CD14-positive monocyte (primary cell): ENCODE measurements around the gene FKRP. TPM values are rescaled to one million over a fixed set of nuclear protein-coding genes. Genes with fewer than 3 reads are reported as not detected.
A peak's percentile ranks its signal among the peaks of the same experiment; 100 is the strongest.

Source experiments
- DNase-seq, 3 donors: peaks; one replicate each; pipeline ENCODE4 v3.0.0-alpha.2; 2011 to 2022
- H2AFZ ChIP-seq: 2 replicates; pipeline ENCODE4 v1.6.0; 2012; ENCODE audit warnings: mild to moderate bottlenecking, low read depth, low read length, inconsistent platforms; ENCODE audit not compliant: insufficient read depth, poor library complexity, severe bottlenecking
- H3K27ac ChIP-seq, 2 donors: 1 replicate in 1 of 2; 2 replicates in 1 of 2; pipeline ENCODE4 v1.5.1; 2012 to 2013; ENCODE audit warnings: low read length in 2 of 2, control low read depth in 1 of 2, inconsistent platforms in 1 of 2, low read depth in 1 of 2, mild to moderate bottlenecking in 1 of 2
- H3K27me3 ChIP-seq, 2 donors: one replicate each; pipeline versions ENCODE4 v1.6.0 to v1.6.1; 2011 to 2013; ENCODE audit warnings: low read length in 2 of 2; ENCODE audit not compliant: control insufficient read depth in 2 of 2, insufficient read depth in 2 of 2
- H3K36me3 ChIP-seq, 2 donors: replicated peaks in 1 of 2; 1 replicate in 1 of 2; 2 replicates in 1 of 2; pipeline versions ENCODE4 v1.5.1 to v1.6.1; 2012 to 2013; ENCODE audit warnings: low read length in 2 of 2, control low read depth in 1 of 2, inconsistent platforms in 1 of 2, mild to moderate bottlenecking in 1 of 2; ENCODE audit not compliant: insufficient read depth in 2 of 2, control insufficient read depth in 1 of 2
- H3K4me1 ChIP-seq, 2 donors: 1 replicate in 1 of 2; 2 replicates in 1 of 2; pipeline versions ENCODE4 v1.5.1 to v1.6.1; 2012 to 2013; ENCODE audit warnings: low read length in 2 of 2, control low read depth in 1 of 2, inconsistent platforms in 1 of 2, mild to moderate bottlenecking in 1 of 2, moderate library complexity in 1 of 2; ENCODE audit not compliant: insufficient read depth in 2 of 2, control insufficient read depth in 1 of 2
- H3K4me2 ChIP-seq: replicated peaks from 2 replicates; pipeline ENCODE3; 2012; ENCODE audit warnings: low read length, moderate library complexity, mild to moderate bottlenecking; ENCODE audit not compliant: poor library complexity, severe bottlenecking; ENCODE audit errors: extremely low read depth
- H3K4me3 ChIP-seq, 3 experiments: fragments of 200-600 bp in 1 of 3; sonication (generic) in 1 of 3; replicated peaks in 1 of 3; 1 replicate in 2 of 3; 2 replicates in 1 of 3; pipeline ENCODE4 v1.5.1; 2011 to 2013; ENCODE audit warnings: low read length in 3 of 3, mild to moderate bottlenecking in 3 of 3, control low read depth in 2 of 3, low read depth in 2 of 3, inconsistent platforms in 1 of 3, moderate library complexity in 1 of 3
- H3K79me2 ChIP-seq: 2 replicates; pipeline ENCODE4 v1.6.0; 2012; ENCODE audit warnings: mild to moderate bottlenecking, control low read depth, inconsistent platforms, low read length, moderate library complexity; ENCODE audit not compliant: insufficient read depth
- H3K9ac ChIP-seq: 2 replicates; pipeline ENCODE4 v1.6.0; 2017; ENCODE audit warnings: low read length, mild to moderate bottlenecking; ENCODE audit not compliant: insufficient read depth, poor library complexity, severe bottlenecking
- H3K9me3 ChIP-seq, 2 donors: replicated peaks in 1 of 2; 1 replicate in 1 of 2; 2 replicates in 1 of 2; pipeline versions ENCODE4 v1.5.1 to v1.6.1; 2012 to 2013; ENCODE audit warnings: low read length in 2 of 2, control low read depth in 1 of 2; ENCODE audit not compliant: control insufficient read depth in 1 of 2, insufficient read depth in 1 of 2
- H4K20me1 ChIP-seq: 2 replicates; pipeline ENCODE4 v1.6.0; 2012; ENCODE audit warnings: mild to moderate bottlenecking, low read length, control low read depth, moderate library complexity; ENCODE audit not compliant: insufficient read depth
- H3K27ac Mint-ChIP-seq, 7 donors: one replicate each; pipeline ENCODE4 v1.8.0; 2020; ENCODE audit warnings: mild to moderate bottlenecking in 7 of 7, mixed read lengths in 7 of 7, moderate library complexity in 6 of 7, inconsistent platforms in 2 of 7
- H3K27me3 Mint-ChIP-seq, 3 donors: one replicate each; pipeline ENCODE4 v1.8.0; 2021 to 2022; ENCODE audit warnings: low read depth in 3 of 3, mild to moderate bottlenecking in 3 of 3, mixed read lengths in 3 of 3, moderate library complexity in 3 of 3, inconsistent platforms in 1 of 3
- H3K36me3 Mint-ChIP-seq, 2 donors: one replicate each; pipeline ENCODE4 v1.8.0; 2020; ENCODE audit warnings: mixed read lengths in 2 of 2, inconsistent platforms in 1 of 2, mild to moderate bottlenecking in 1 of 2
- H3K4me1 Mint-ChIP-seq: one replicate; pipeline ENCODE4 v1.8.0; 2020; ENCODE audit warnings: mild to moderate bottlenecking, mixed read lengths
- H3K4me3 Mint-ChIP-seq, 2 donors: one replicate each; pipeline ENCODE4 v1.8.0; 2020; ENCODE audit warnings: mild to moderate bottlenecking in 2 of 2, mixed read lengths in 2 of 2, moderate library complexity in 1 of 2
- H3K9me3 Mint-ChIP-seq, 7 donors: one replicate each; pipeline ENCODE4 v1.8.0; 2020 to 2022; ENCODE audit warnings: mixed read lengths in 7 of 7, mild to moderate bottlenecking in 6 of 7, moderate library complexity in 6 of 7, inconsistent platforms in 2 of 7
- WGBS: methylation state at CpG from one replicate; pipeline ENCODE4 v1.1.5; 2013; ENCODE audit warnings: missing lambda C conversion rate; ENCODE audit not compliant: insufficient coverage; 5-methylcytosine and 5-hydroxymethylcytosine counted together
- intact Hi-C, 2 donors: fragments of 100-400 bp; cut with micrococcal nuclease; formaldehyde crosslinking; loops; one replicate each; pipeline versions ENCODE4 v1.15.0 to v1.15.1; 2023
- polyA plus RNA-seq, 3 donors: library from polyadenylated mRNA; depleted of rRNA in 1 of 3; unstranded in 2 of 3; stranded (reverse) in 1 of 3; fragments of 300-500 nt in 2 of 3; fragments of >200 nt in 1 of 3; fragmentation: Illumina TruSeq in 2 of 3; gene quantifications; 1 replicate in 2 of 3; 2 replicates in 1 of 3; pipeline ENCODE4 v1.2.3, GENCODE V29; 2012 to 2021
- TF ChIP-seq, protein P1 (sequence below): fragments of 200-600 bp; IDR thresholded peaks from one replicate; pipeline ENCODE4 v1.8.0; 2022; ENCODE audit warnings: antibody characterized with exemption, mild to moderate bottlenecking

FKRP gene
- polyA plus RNA-seq, 3 donors = 2.1 to 21.5 (median 2.7) TPM

GRCh38 chr19:46697204-46697960 is 48.5 kb upstream of the FKRP start:
- peak overlapping the region in 2 of 7 donors; percentile 10 to 24 for H3K27ac Mint-ChIP-seq
- H3K36me3 Mint-ChIP-seq = peaks cover 84 to 98% of the 10 kb centered on the region in 2 donors
- TF ChIP-seq, protein P1, sequence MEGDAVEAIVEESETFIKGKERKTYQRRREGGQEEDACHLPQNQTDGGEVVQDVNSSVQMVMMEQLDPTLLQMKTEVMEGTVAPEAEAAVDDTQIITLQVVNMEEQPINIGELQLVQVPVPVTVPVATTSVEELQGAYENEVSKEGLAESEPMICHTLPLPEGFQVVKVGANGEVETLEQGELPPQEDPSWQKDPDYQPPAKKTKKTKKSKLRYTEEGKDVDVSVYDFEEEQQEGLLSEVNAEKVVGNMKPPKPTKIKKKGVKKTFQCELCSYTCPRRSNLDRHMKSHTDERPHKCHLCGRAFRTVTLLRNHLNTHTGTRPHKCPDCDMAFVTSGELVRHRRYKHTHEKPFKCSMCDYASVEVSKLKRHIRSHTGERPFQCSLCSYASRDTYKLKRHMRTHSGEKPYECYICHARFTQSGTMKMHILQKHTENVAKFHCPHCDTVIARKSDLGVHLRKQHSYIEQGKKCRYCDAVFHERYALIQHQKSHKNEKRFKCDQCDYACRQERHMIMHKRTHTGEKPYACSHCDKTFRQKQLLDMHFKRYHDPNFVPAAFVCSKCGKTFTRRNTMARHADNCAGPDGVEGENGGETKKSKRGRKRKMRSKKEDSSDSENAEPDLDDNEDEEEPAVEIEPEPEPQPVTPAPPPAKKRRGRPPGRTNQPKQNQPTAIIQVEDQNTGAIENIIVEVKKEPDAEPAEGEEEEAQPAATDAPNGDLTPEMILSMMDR = no peak
- no peak overlapping the region for H3K4me2 ChIP-seq
- peaks cover 0 to 2% of the 10 kb centered on the region in 2 donors for H3K4me1 ChIP-seq
- H3K27me3 Mint-ChIP-seq = no peaks in the 10 kb centered on the region
- no peak overlapping the region for H3K4me3 Mint-ChIP-seq
- no peaks in the 10 kb centered on the region for H3K79me2 ChIP-seq
- no peak overlapping the region for H3K4me3 ChIP-seq
- WGBS = 84% methylated on average over 24 of the region's 39 CpGs
- H4K20me1 ChIP-seq = peaks cover 7% of the 10 kb centered on the region
- H3K27me3 ChIP-seq = no peaks in the 10 kb centered on the region
- peaks cover 3% of the 10 kb centered on the region for H3K4me1 Mint-ChIP-seq
- H3K9ac ChIP-seq = no peak overlapping the region
- peaks cover 86 to 99% of the 10 kb centered on the region in 2 donors for H3K36me3 ChIP-seq
- H3K9me3 Mint-ChIP-seq = peaks cover 0 to 7% (median 0%) of the 10 kb centered on the region in 7 donors
- intact Hi-C loops = no loop called here
- no peaks in the 10 kb centered on the region for H3K9me3 ChIP-seq
- no peak overlapping the region for H2AFZ ChIP-seq
- H3K27ac ChIP-seq = no peak overlapping the region
- peak; percentile 40 to 63 (median 51) for DNase-seq

GRCh38 chr19:46698395-46699321 is 47.2 kb upstream of the FKRP start:
- no peak overlapping the region for H3K4me2 ChIP-seq
- H2AFZ ChIP-seq = no peak overlapping the region
- H3K9ac ChIP-seq = no peak overlapping the region
- Mint-ChIP-seq H3K4me1 (peaks cover 3% of the 10 kb centered on the region), H3K27me3 (no peaks in the 10 kb centered on the region), H3K36me3 (peaks cover 81 to 97% of the 10 kb centered on the region in 2 donors), H3K9me3 (peaks cover 0 to 7% (median 0%) of the 10 kb centered on the region in 7 donors), H3K27ac (peak overlapping the region in 1 of 7 donors; percentile 46), H3K4me3 (no peak overlapping the region)
- H3K36me3 ChIP-seq = peaks cover 81 to 99% of the 10 kb centered on the region in 2 donors
- 92% methylated on average over 11 of the region's 11 CpGs for WGBS
- H3K4me1 ChIP-seq = peaks cover 0 to 2% of the 10 kb centered on the region in 2 donors
- no peaks in the 10 kb centered on the region for H3K27me3 ChIP-seq
- intact Hi-C loops = no loop called here
- H3K4me3 ChIP-seq = no peak overlapping the region
- peaks cover 7% of the 10 kb centered on the region for H4K20me1 ChIP-seq
- no peaks in the 10 kb centered on the region for H3K9me3 ChIP-seq
- DNase-seq = no peak
- H3K79me2 ChIP-seq = no peaks in the 10 kb centered on the region
- TF ChIP-seq, protein P1 = no peak
- no peak overlapping the region for H3K27ac ChIP-seq
